GM12891 (cell line): Measurements from ENCODE around the gene SPAG17.

Source experiments
- POLR2A ChIP-seq: IDR thresholded peaks from 2 replicates; pipeline ENCODE4 v1.6.1; 2011; ENCODE audit warnings: low read depth, low read length, control low read depth
- POLR2AphosphoS5 ChIP-seq: IDR thresholded peaks from 2 replicates; pipeline ENCODE4 v1.6.1; 2011; ENCODE audit warnings: low read depth, low read length, control low read depth

GRCh38 chr1:118090130-118090529, 94.9 kb downstream of the SPAG17 start:
- TF ChIP-seq POLR2A (no peak), POLR2AphosphoS5 (no peak)
